GM18873 (cell line): ENCODE data around the gene PHF21A.

ENCODE experiments used
- ATAC-seq: cut with Tn5 transposase; IDR thresholded peaks from one replicate; pipeline ENCODE4 v1.9.1; 2021; ENCODE audit warnings: mild to moderate bottlenecking, moderate library complexity, moderate number of reproducible peaks; ENCODE audit not compliant: unreplicated experiment, low FRiP score

Gene PHF21A

DNA sequence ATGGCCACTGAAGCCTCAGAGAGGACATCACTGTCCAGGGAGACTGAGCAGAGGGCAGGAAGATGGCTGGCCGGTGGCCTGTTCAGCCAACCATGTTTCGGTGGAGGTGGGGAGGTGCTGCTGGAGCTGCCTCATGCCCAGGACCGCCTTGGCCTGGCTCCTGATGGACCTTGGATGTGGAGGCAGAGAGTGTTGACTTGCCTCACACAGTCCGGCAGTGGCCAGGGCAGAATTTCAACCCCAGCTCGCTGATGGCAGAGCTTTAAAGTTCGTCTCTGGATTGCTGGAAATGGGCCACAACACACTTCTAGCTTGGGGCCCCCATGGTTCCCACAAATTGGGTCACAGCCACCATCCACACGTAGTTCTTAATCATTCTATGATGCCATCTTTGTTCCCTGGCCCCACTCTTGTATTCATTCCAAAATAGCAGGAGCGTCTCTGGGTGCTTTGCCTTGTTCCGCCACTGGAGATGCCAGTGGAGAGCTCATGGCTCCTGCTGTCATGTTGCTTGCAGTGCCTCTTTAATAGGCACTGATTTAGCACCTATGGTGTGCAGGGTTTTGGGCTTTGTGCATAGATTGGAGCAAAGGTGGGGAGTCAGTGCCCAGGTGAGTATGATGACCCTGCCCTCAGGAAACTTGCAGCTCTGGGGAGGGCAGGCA is 230.2 kb downstream of the PHF21A start:
- ATAC-seq, result no peak

DNA sequence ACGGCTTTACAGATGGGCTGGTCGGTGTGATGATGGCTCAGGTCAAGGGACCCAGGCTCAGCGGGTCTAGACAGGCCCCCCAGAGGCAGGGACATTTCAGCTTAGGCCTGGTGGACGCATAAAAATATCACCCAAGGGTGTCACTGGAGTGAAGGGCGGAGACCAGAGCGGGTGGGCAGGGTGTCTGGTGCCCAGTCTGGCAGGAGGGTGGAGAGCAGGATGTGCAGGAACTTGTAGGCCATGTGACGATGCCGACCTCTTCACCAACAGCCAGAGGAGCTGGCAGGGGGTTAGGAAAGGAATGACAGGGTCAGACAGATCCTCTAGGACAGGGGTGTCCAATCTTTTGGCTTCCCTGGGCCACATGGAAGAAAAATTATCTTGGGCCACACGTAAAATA is 231.3 kb downstream of the PHF21A start:
- no peak for ATAC-seq

GRCh38 chr11:45889555-45889954 is 231.7 kb downstream of the PHF21A start:
- ATAC-seq, result no peak

- ATAC-seq, result no peak
Measured at GRCh38 chr11:45887587-45887986, 233.7 kb downstream of the PHF21A start.

DNA sequence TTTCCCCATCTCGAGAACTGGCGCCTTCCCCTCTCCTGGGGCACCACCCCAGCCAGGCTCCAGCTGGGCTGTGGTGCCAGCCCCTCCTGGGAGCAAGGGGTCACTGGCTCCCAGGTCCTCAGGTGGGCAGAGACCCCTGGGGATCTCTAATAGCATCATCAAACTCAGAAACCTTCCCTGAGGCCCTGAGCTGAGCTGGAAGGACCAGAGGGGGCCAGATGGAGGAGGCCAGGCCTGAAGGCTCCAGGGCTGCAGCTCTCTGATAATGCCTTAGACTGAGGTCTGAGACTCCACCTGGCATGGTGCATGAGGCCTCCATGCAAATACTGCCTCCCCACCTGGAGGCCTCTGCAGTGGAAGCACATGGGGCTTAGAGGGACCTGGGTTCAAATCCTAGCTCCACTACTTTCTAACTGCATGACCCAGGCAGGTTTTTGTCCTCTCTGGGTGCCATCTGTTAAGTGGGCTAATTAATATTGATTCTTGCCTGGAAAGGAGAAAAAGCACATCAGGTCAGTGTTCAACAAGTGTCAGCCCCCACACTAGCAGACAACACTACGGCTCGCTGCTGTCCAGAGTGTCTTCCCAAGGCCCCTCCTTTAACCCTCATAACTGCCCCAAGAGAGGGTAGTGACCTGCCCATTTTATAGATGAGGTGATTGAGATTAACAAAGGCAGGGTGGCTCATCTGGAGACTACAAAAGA is 234.3 kb downstream of the PHF21A start:
- no peak for ATAC-seq

GRCh38 chr11:45885921-45886721 is 235.1 kb downstream of the PHF21A start:
- no peak for ATAC-seq

DNA sequence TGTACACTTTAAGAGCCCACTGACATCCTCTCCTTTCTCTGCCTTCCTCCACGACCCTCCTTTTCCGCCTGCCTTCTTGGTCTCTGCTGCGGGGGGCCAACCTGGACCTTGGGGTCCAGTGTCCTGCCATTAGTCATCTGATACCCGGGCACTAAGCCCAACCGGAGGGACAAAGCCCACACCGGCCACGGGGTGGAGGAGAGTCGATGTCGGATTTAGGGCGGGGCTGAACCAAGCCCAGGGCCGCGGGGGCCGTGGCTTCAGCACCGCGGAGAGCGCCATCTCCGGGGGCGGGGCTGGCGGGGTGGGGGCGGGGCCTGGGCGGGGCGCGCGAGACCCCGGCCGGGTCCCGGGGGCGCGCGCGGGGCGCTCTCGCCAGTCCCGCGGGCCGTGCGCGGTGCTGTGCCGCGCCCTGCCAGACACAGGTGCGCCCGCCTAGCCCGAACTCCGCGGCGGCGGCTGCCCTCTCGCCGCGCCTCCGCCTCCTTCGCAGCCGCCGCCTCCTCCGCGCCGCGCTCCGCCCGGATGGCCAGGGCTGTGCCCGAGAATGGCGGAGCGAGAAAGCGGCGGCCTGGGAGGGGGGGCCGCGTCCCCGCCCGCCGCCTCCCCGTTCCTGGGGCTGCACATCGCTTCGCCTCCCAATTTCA is 235.9 kb downstream of the PHF21A start, which contains the start of gene MAPK8IP1:
Gene MAPK8IP1 (plus strand): TSS at position 378 of the 647 bp plus-strand sequence. CDS start 170 bp downstream, at position 548.
- ATAC-seq, result no peak

GRCh38 chr11:45884596-45885185 is 236.6 kb downstream of the PHF21A start:
- no peak for ATAC-seq
